ENCODE results near the gene BMF. TPM values are rescaled to one million over a fixed set of nuclear protein-coding genes. Genes with fewer than 3 reads are reported as not detected.

BMF gene
- total and polyA plus RNA-seq, 2 donors (not counting 3 experiments of a cell fraction or from before 2014, with no cell fraction given), result 8.6 to 9.8 TPM

GRCh38 chr15:40092979-40093869 lies 15.5 kb downstream of the BMF start:
- no peak for DNase-seq (ENCODE audit: low read depth, low spot score)
- H3K36me3 ChIP-seq (ENCODE audit: control insufficient read depth in 2 of 2, extremely low read depth in 1 of 2, insufficient read depth in 2 of 2, low read length in 2 of 2), result peaks cover 0 to 2% of the 10 kb centered on the region in 2 experiments
- POLR2A ChIA-PET, result no interaction called here
- H3K9me3 ChIP-seq (replicated peaks; ENCODE audit: control insufficient read depth, insufficient read depth, low read length), result no peaks in the 10 kb centered on the region
- H2AFZ ChIP-seq (ENCODE audit: low read depth, low read length), result no peak overlapping the region
- dilution Hi-C loops (cut with MboI; ENCODE audit: extremely low pct_ligation_motif_present, low sequenced_read_pairs) (no loop called here), intact Hi-C loops (cut with micrococcal nuclease) (no loop called here)
- no peaks in the 10 kb centered on the region for H3K79me2 ChIP-seq (ENCODE audit: control insufficient read depth, insufficient read depth, low read length)
- no TSS peak for BruUV-seq (replicated peaks)
- no peak overlapping the region for H3K4me3 ChIP-seq (replicated peaks in 1 of 3; ENCODE audit: insufficient read depth in 1 of 3, low read depth in 1 of 3, low read length in 3 of 3)
- peaks cover 18% of the 10 kb centered on the region for H3K4me1 ChIP-seq (ENCODE audit: control insufficient read depth, extremely low read depth, insufficient read depth, low read length)
- TF ChIP-seq MYC (IDR thresholded peaks at IDR 0.05; ENCODE audit: low read depth, low read length) (no peak), CTCF (IDR thresholded peaks at IDR 0.05; ENCODE audit: extremely low read depth in 1 of 2, insufficient read depth in 1 of 2, low read depth in 1 of 2, low read length in 2 of 2) (no peak), POLR2AphosphoS5 (IDR thresholded peaks at IDR 0.05; ENCODE audit: insufficient read depth, low read depth, low read length) (no peak), FOS (IDR thresholded peaks at IDR 0.05; ENCODE audit: borderline replicate concordance, insufficient read depth, low read length) (no peak), POLR2A (IDR thresholded peaks at IDR 0.05; ENCODE audit: low read depth, low read length) (no peak), MAX (IDR thresholded peaks at IDR 0.05; ENCODE audit: insufficient read depth, insufficient read length) (no peak), EZH2 (IDR thresholded peaks at IDR 0.05; ENCODE audit: borderline replicate concordance, low read depth, low read length, severe bottlenecking) (no peak)
- CTCF ChIA-PET, result interaction anchor here (0.6 to 2.9 kb wide), 2 partner anchors 11 to 34 kb away, joined by 3 to 14 read pairs; no protein-coding TSS in a partner anchor
- FAIRE-seq, result no peak
- no peak overlapping the region for H3K9ac ChIP-seq (replicated peaks; ENCODE audit: extremely low read depth, insufficient read depth, low read length)
- no peaks in the 10 kb centered on the region for H3K27me3 ChIP-seq (ENCODE audit: control insufficient read depth in 2 of 2, insufficient read depth in 2 of 2, low read length in 2 of 2)
- H3K27ac ChIP-seq (ENCODE audit: insufficient read depth, low read depth, low read length), result no peak overlapping the region
- no peaks in the 10 kb centered on the region for H4K20me1 ChIP-seq (replicated peaks; ENCODE audit: control insufficient read depth, extremely low read depth, insufficient read depth, low read length)
- H3K4me2 ChIP-seq (ENCODE audit: insufficient read depth, low read length), result no peak overlapping the region
- no peaks in the 10 kb centered on the region for H3K9me1 ChIP-seq (replicated peaks; ENCODE audit: control insufficient read depth, extremely low read depth, insufficient read depth, low read length)

Measured in endothelial cell of umbilical vein (primary cell).